SK-MEL-5 (cell line): ENCODE measurements around the gene FAM171A2. TPM values are rescaled to one million over a fixed set of nuclear protein-coding genes. Genes with fewer than 3 reads are reported as not detected.
"Not testable (repeated sequence)": the region's sequence is repeated elsewhere in the genome, so short reads cannot be mapped to it uniquely, and the experiment has no call there.

Experiments used
- DNase-seq: peaks from one replicate; pipeline ENCODE4 v3.0.0-alpha.2; 2016; ENCODE audit warnings: low read depth, low spot score
- in situ Hi-C: cut with HindIII; loops from 2 replicates; pipeline ENCODE4 v1.10.0; 2016; ENCODE audit warnings: low sequenced_read_pairs, high pct_unique_total_duplicates, low pct_unique_long_range_greater_than_20kb
- total RNA-seq: library from RNA; depleted of rRNA; stranded (reverse); fragments of >200 nt; shearing (Covaris generic); gene quantifications from 2 replicates; pipeline ENCODE4 v1.2.3, GENCODE V29; 2014

Gene FAM171A2
- total RNA-seq, 1 experiment from 2014 or later: 5.0 TPM

DNA sequence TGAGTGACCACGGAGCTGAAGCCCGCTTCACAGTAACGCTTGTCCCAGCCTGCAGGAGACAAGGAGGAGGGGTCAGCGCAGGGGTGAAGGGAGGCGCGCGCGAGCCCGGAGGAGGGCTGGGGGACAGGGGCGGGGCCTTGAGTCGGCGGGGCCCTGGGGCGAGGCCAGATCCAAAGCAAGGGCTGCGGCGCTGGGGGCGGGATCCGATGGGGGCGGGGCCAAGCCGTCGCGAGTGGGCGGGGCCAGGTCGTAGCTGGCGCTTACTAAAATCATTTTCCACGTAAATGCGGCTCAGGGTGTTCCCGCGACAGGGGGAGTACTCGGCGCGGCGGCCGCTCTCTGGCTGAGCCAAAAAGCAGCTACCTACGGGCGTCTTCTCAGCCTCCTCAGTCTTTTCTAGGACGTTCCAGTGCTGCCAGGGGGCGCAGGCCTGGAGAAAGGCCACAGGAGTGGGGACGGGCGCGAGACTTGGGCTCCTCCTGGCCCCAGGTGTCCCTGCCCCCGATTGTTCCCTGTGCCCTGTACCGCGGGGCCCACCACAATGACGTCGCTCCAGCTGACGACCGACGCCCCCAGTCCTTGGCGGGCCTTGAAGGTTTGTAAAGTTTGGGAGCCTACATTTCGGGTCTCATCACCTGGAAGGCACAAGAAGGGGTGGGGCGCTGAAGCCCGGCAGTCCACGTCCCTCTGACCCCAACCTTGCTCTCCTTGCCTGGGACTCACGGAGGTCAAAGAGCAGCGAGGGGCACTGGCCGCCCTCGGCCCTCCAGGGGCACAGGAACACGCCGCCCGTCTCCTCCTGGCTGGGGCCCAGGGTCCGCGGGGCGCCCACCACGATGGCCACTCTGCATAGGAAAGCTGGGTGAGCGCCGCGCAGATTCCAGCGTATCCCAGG lies 21.9 kb upstream of the FAM171A2 start:
- DNase-seq: no peak
- in situ Hi-C loops: no loop called here

GRCh38 chr17:44384823-44385286 lies 21.2 kb upstream of the FAM171A2 start:
- no peak for DNase-seq
- in situ Hi-C loops: no loop called here

- in situ Hi-C loops: no loop called here
- no peak for DNase-seq
These were observed 20.7 kb upstream of the FAM171A2 start for GRCh38 chr17:44384281-44384822.

DNA sequence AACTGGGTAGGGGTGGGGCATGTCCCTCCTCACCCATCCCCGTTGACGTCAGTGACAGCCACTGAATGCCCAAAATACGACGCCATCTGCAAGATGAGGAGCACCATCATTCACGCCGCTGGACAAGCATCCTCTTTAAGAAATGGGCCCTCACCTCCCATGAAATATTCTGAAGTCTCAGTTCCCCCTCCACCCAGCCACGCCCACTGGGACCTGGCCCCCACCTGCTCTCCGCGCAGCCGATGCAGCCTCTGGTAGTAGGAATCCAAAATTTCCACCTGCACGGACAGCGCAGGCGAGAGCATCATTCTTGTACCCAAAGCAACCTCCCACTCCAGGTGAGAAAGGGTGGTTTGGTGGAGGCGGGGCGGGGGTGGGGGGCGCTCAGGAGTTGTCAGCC lies 20.2 kb upstream of the FAM171A2 start:
- in situ Hi-C loops: no loop called here
- DNase-seq: no peak

- no peak for DNase-seq
- in situ Hi-C loops: no loop called here
These were observed 19.7 kb upstream of the FAM171A2 start for GRCh38 chr17:44383363-44383762.

- in situ Hi-C loops: no loop called here
- DNase-seq: no peak
These were observed 19.3 kb upstream of the FAM171A2 start for GRCh38 chr17:44382917-44383316.

- in situ Hi-C loops: no loop called here
- no peak for DNase-seq
These were observed 18.2 kb upstream of the FAM171A2 start for GRCh38 chr17:44381810-44382305.

GRCh38 chr17:44380767-44381166 lies 17.1 kb upstream of the FAM171A2 start:
- in situ Hi-C loops: no loop called here
- DNase-seq: no peak

- in situ Hi-C loops: no loop called here
- DNase-seq: no peak
These were observed 16.2 kb upstream of the FAM171A2 start for GRCh38 chr17:44379887-44380286.

DNA sequence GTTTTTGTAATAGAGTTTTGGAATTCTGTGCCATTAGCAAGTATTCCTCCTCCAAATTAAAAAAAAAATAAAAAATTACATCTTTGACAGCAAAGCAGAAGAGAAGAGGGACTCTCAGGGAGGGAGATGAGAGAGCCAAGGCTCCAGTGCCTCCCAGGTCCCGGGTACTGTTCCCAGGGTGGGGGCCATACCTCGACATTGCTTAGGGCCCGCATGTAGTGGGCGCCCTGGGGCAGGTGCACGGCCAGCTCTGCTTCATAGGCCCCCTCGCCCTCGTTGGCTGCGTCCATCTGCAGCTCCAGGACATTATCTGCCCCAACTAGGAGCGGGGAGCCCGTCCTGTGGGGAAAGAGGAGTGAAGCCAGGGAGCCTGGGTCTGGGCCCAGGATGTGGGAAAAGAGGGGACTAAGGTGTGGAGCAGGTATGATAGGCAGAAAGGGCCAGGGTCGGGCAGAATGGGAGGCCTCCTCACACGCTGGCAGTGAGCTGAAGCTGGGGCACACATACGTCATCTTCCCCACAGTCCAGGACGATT lies 14.6 kb upstream of the FAM171A2 start:
- no peak for DNase-seq
- in situ Hi-C loops: no loop called here

DNA sequence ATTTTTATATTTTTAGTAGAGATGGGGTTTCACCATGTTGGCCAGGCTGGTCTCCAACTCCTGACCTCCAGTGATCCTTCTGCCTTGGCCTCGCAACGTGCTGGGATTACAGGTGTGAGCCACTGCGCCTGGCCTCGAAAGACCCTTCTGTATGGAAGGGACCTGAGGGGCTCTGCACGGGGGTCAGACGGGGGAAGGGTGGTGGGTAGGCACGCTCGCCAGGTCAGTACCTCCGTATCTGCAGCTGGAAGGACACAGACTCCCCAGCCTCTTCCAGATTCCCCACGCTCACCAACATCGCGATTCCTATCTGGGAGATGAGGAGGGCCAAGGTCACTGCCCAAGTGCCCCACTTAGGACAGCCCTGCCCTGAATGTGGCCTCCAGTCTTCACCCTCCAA lies 13.1 kb upstream of the FAM171A2 start:
- DNase-seq: no peak
- in situ Hi-C loops: no loop called here

GRCh38 chr17:44376124-44376523 lies 12.5 kb upstream of the FAM171A2 start:
- peak; percentile 50 for DNase-seq
- in situ Hi-C loops: no loop called here

- no peak for DNase-seq
- in situ Hi-C loops: no loop called here
These were observed 11.8 kb upstream of the FAM171A2 start for GRCh38 chr17:44375196-44376017.

GRCh38 chr17:44374306-44375195 lies 10.9 kb upstream of the FAM171A2 start:
- no peak for DNase-seq
- in situ Hi-C loops: no loop called here

GRCh38 chr17:44372036-44372435 lies 8.4 kb upstream of the FAM171A2 start:
- in situ Hi-C loops: no loop called here
- no peak for DNase-seq

DNA sequence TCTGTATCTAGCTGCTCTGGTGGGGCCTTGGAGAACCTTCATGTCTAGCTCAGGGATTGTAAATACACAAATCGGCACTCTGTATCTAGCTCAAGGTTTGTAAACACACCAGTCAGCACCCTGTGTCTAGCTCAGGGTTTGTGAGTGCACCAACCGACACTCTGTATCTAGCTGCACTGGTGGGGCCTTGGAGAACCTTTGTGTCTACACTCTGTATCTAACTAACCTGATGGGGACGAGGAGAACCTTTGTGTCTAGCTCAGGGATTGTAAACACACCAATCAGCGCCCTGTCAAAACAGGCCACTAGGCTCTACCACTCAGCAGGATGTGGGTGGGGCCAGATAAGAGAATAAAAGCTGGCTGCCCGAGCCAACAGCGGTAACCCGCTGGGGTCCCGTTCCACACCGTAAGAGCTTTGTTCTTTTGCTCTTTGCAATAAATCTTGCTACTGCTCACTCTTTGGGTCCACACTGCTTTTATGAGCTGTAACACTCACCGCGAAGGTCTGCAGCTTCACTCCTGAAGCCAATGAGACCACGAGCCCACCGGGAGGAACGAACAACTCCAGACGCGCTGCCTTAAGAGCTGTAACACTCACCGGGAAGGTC lies 5.9 kb upstream of the FAM171A2 start:
- DNase-seq, in situ Hi-C loops: not testable (repeated sequence)
